Breast epithelium (tissue), 3 donors: ENCODE results near the gene ASB9.
"Not testable (repeated sequence)": the region's sequence is repeated elsewhere in the genome, so short reads cannot be mapped to it uniquely, and the experiment has no call there.

Experiments used
- CTCF ChIP-seq, 3 donors: fragments of 450-650 bp; IDR thresholded peaks; one replicate each; pipeline ENCODE4 v1.5.1; 2016 to 2017; ENCODE audit warnings: antibody characterized with exemption in 3 of 3, mild to moderate bottlenecking in 3 of 3, moderate library complexity in 3 of 3
- POLR2AphosphoS5 ChIP-seq, 3 donors: sonication (generic); formaldehyde crosslinking; IDR thresholded peaks; one replicate each; pipeline ENCODE4 v1.6.1; 2017; ENCODE audit warnings: antibody characterized with exemption in 3 of 3

- TF ChIP-seq CTCF, POLR2AphosphoS5 (IDR thresholded peaks at IDR 0.05): not testable (repeated sequence)
These were observed 71.2 kb downstream of the ASB9 start for GRCh38 chrX:15198608-15199202.
